GM19238 (cell line): ENCODE data around the gene TUBGCP3.
"Not testable (repeated sequence)": the region's sequence is repeated elsewhere in the genome, so short reads cannot be mapped to it uniquely, and the experiment has no call there.

Experiments
- DNase-seq: peaks from one replicate; pipeline ENCODE4 v3.0.0; 2011; ENCODE audit warnings: low spot score; ENCODE audit not compliant: insufficient read length

Gene TUBGCP3

GRCh38 chr13:112531263-112531794 is 56.6 kb downstream of the TUBGCP3 start:
- DNase-seq, result no peak

- no peak for DNase-seq
These were observed 57.1 kb downstream of the TUBGCP3 start for GRCh38 chr13:112530861-112531260.

- DNase-seq, result no peak
These were observed 58.7 kb downstream of the TUBGCP3 start for GRCh38 chr13:112529216-112529615.

GRCh38 chr13:112526146-112526853 is 61.7 kb downstream of the TUBGCP3 start:
- DNase-seq, result no peak

GRCh38 chr13:112525356-112525945 is 62.5 kb downstream of the TUBGCP3 start:
- no peak for DNase-seq

GRCh38 chr13:112522578-112522977 is 65.4 kb downstream of the TUBGCP3 start:
- DNase-seq, result no peak

- DNase-seq, result no peak
These were observed 66.8 kb downstream of the TUBGCP3 start for GRCh38 chr13:112521073-112521685.

GRCh38 chr13:112519517-112520060 is 68.4 kb downstream of the TUBGCP3 start:
- DNase-seq, result no peak

GRCh38 chr13:112516218-112516617 is 71.7 kb downstream of the TUBGCP3 start:
- DNase-seq, result no peak

GRCh38 chr13:112513761-112514160 is 74.2 kb downstream of the TUBGCP3 start:
- no peak for DNase-seq

- DNase-seq, result no peak
These were observed 76.8 kb downstream of the TUBGCP3 start for GRCh38 chr13:112510987-112511685.

- no peak for DNase-seq
These were observed 77.8 kb downstream of the TUBGCP3 start for GRCh38 chr13:112510002-112510780.

GRCh38 chr13:112509190-112509589 is 78.8 kb downstream of the TUBGCP3 start:
- no peak for DNase-seq

- no peak for DNase-seq
These were observed 81.9 kb downstream of the TUBGCP3 start for GRCh38 chr13:112506046-112506445.

GRCh38 chr13:112496166-112496565 is 91.8 kb downstream of the TUBGCP3 start:
- DNase-seq, result no peak

GRCh38 chr13:112495465-112495864 is 92.5 kb downstream of the TUBGCP3 start:
- no peak for DNase-seq

- no peak for DNase-seq
These were observed 98.8 kb downstream of the TUBGCP3 start for GRCh38 chr13:112489199-112489598.

GRCh38 chr13:112488343-112489050 is 99.5 kb downstream of the TUBGCP3 start:
- DNase-seq, result not testable (repeated sequence)

GRCh38 chr13:112487127-112487517 is 100.8 kb downstream of the TUBGCP3 start:
- no peak for DNase-seq
